ENCODE results near the gene TDG. TPM values are rescaled to one million over a fixed set of nuclear protein-coding genes. Genes with fewer than 3 reads are reported as not detected.

TDG gene
- total RNA-seq, 1 experiment from 2014 or later: 70.3 TPM

- H3K56ac ChIP-seq (ENCODE audit: insufficient read length, low read depth, low read length): no peak overlapping the region
- no peak for DNase-seq
- no peak overlapping the region for H2BK12ac ChIP-seq (ENCODE audit: insufficient read length, low read depth, low read length)
- H3K4me2 ChIP-seq (ENCODE audit: insufficient read depth, insufficient read length, low read length): no peak overlapping the region
- H2BK20ac ChIP-seq (ENCODE audit: low read depth, low read length, poor library complexity, severe bottlenecking): no peak overlapping the region
- no peak overlapping the region for H3K27ac ChIP-seq (ENCODE audit: insufficient read length, low read depth, low read length)
- H4K5ac ChIP-seq (ENCODE audit: insufficient read length, low read depth, low read length): no peak overlapping the region
- H3K4me1 ChIP-seq (ENCODE audit: insufficient read depth, low read length): no peaks in the 10 kb centered on the region
- H2BK5ac ChIP-seq (ENCODE audit: insufficient read length, low read length): no peak overlapping the region
- H3K18ac ChIP-seq (ENCODE audit: insufficient read length, low read depth, low read length): no peak overlapping the region
- Mint-ChIP-seq H3K36me3 (ENCODE audit: insufficient read depth in 1 of 3, low read depth in 3 of 3) (peaks cover 3 to 17% (median 4%) of the 10 kb centered on the region in 3 experiments; a peak in 5 of 7 replicates), H3K27me3 (ENCODE audit: low read depth) (no peaks in the 10 kb centered on the region; the same call in 1 of the 2 replicates), H3K4me3 (no peak overlapping the region), H3K4me1 (peaks cover 14 to 25% of the 10 kb centered on the region in 2 experiments), H3K9me3 (no peaks in the 10 kb centered on the region; a peak in 2 of 5 replicates), H3K27ac (no peak overlapping the region)
- no peak overlapping the region for H3K23ac ChIP-seq (ENCODE audit: insufficient read length, low read depth, low read length)
- TF ChIP-seq CTCF (conservative IDR thresholded peaks at IDR 0.05): no peak
- H3K27me3 ChIP-seq (ENCODE audit: insufficient read depth, low read length): no peaks in the 10 kb centered on the region
- no peak overlapping the region for H2AK5ac ChIP-seq (ENCODE audit: insufficient read length, low read length)
- H4K91ac ChIP-seq (ENCODE audit: insufficient read length, low read depth, low read length): no peak overlapping the region
- no peak overlapping the region for H3K9ac ChIP-seq (ENCODE audit: extremely low read depth, insufficient read length, low read length)
- H3K4ac ChIP-seq (ENCODE audit: low read depth, low read length): no peak overlapping the region
- no peaks in the 10 kb centered on the region for H3K9me3 ChIP-seq (ENCODE audit: control insufficient read depth, low read depth, low read length)
- H4K20me1 ChIP-seq (ENCODE audit: control insufficient read depth, insufficient read depth, insufficient read length): no peaks in the 10 kb centered on the region
- peaks cover 9% of the 10 kb centered on the region for H3K23me2 ChIP-seq (ENCODE audit: insufficient read length, low read depth, low read length, poor library complexity, severe bottlenecking)
- WGBS (ENCODE audit: extremely low coverage, insufficient read length, low lambda C conversion rate): no CpG with 5 or more reads among the region's 1 CpG
- H3T11ph ChIP-seq (ENCODE audit: low read length): no peak overlapping the region
- H3K79me2 ChIP-seq (ENCODE audit: insufficient read depth, low read length): peaks cover 16% of the 10 kb centered on the region; the same call in 1 of the 2 replicates
- H2AFZ ChIP-seq (ENCODE audit: low read length): no peak overlapping the region
- H4K8ac ChIP-seq (replicated peaks; ENCODE audit: insufficient read length, low read depth, low read length): no peak overlapping the region
- H3K79me1 ChIP-seq (ENCODE audit: insufficient read depth, low read depth, low read length, poor library complexity, severe bottlenecking): peaks cover 4% of the 10 kb centered on the region
- H3K14ac ChIP-seq (ENCODE audit: insufficient read depth, low read length): no peak overlapping the region
- no peak overlapping the region for H2BK120ac ChIP-seq (ENCODE audit: low read depth, low read length, poor library complexity, severe bottlenecking)
- no peak overlapping the region for H2BK15ac ChIP-seq (ENCODE audit: low read depth, low read length)
Measured at GRCh38 chr12:103962493-103962892, 3.2 kb upstream of the TDG start.

Measured in H9 (cell line).